ENCODE data around the gene DTNBP1.

Gene DTNBP1

GRCh38 chr6:15596186-15596896 is 66.5 kb downstream of the DTNBP1 start:
- in situ Hi-C loops (cut with MboI; ENCODE audit: low sequenced_read_pairs), result no loop called here

- in situ Hi-C loops (cut with MboI; ENCODE audit: low sequenced_read_pairs), result no loop called here
These were observed 67.2 kb downstream of the DTNBP1 start for GRCh38 chr6:15595461-15596173.

GRCh38 chr6:15594512-15595259 is 68.1 kb downstream of the DTNBP1 start:
- in situ Hi-C loops (cut with MboI; ENCODE audit: low sequenced_read_pairs), result no loop called here

- in situ Hi-C loops (cut with MboI; ENCODE audit: low sequenced_read_pairs), result no loop called here
These were observed 69.0 kb downstream of the DTNBP1 start for GRCh38 chr6:15593798-15594197.

GRCh38 chr6:15592610-15593009 is 70.2 kb downstream of the DTNBP1 start:
- in situ Hi-C loops (cut with MboI; ENCODE audit: low sequenced_read_pairs), result no loop called here

- in situ Hi-C loops (cut with MboI; ENCODE audit: low sequenced_read_pairs), result no loop called here
These were observed 73.7 kb downstream of the DTNBP1 start for GRCh38 chr6:15588971-15589634.

GRCh38 chr6:15586503-15586902 is 76.3 kb downstream of the DTNBP1 start:
- in situ Hi-C loops (cut with MboI; ENCODE audit: low sequenced_read_pairs), result no loop called here

GRCh38 chr6:15585760-15586214 is 77.0 kb downstream of the DTNBP1 start:
- in situ Hi-C loops (cut with MboI; ENCODE audit: low sequenced_read_pairs), result no loop called here

GRCh38 chr6:15582499-15582898 is 80.3 kb downstream of the DTNBP1 start:
- in situ Hi-C loops (cut with MboI; ENCODE audit: low sequenced_read_pairs), result no loop called here

- in situ Hi-C loops (cut with MboI; ENCODE audit: low sequenced_read_pairs), result no loop called here
These were observed 81.1 kb downstream of the DTNBP1 start for GRCh38 chr6:15581751-15582150.

- in situ Hi-C loops (cut with MboI; ENCODE audit: low sequenced_read_pairs), result no loop called here
These were observed 82.5 kb downstream of the DTNBP1 start for GRCh38 chr6:15580326-15580725.

GRCh38 chr6:15578716-15579391 is 84.0 kb downstream of the DTNBP1 start:
- in situ Hi-C loops (cut with MboI; ENCODE audit: low sequenced_read_pairs), result no loop called here

- in situ Hi-C loops (cut with MboI; ENCODE audit: low sequenced_read_pairs), result no loop called here
These were observed 85.2 kb downstream of the DTNBP1 start for GRCh38 chr6:15577550-15578171.

- in situ Hi-C loops (cut with MboI; ENCODE audit: low sequenced_read_pairs), result no loop called here
These were observed 85.7 kb downstream of the DTNBP1 start for GRCh38 chr6:15577106-15577505.

- in situ Hi-C loops (cut with MboI; ENCODE audit: low sequenced_read_pairs), result no loop called here
These were observed 87.3 kb downstream of the DTNBP1 start for GRCh38 chr6:15575357-15576033.

GRCh38 chr6:15574486-15574885 is 88.3 kb downstream of the DTNBP1 start:
- in situ Hi-C loops (cut with MboI; ENCODE audit: low sequenced_read_pairs), result no loop called here

- in situ Hi-C loops (cut with MboI; ENCODE audit: low sequenced_read_pairs), result no loop called here
These were observed 88.8 kb downstream of the DTNBP1 start for GRCh38 chr6:15574023-15574422.

- in situ Hi-C loops (cut with MboI; ENCODE audit: low sequenced_read_pairs), result no loop called here
These were observed 89.4 kb downstream of the DTNBP1 start for GRCh38 chr6:15573384-15573783.

- in situ Hi-C loops (cut with MboI; ENCODE audit: low sequenced_read_pairs), result no loop called here
These were observed 90.4 kb downstream of the DTNBP1 start for GRCh38 chr6:15572296-15573016.

All from HL-60/S4 treated with retinoic acid at 250 ng/mL for 4 days and 3 days (cell line).